GM19351 (cell line): Measurements from ENCODE around the gene PSMC3.

ENCODE experiments used
- ATAC-seq: cut with Tn5 transposase; IDR thresholded peaks from one replicate; pipeline ENCODE4 v1.9.1; 2021; ENCODE audit warnings: mild to moderate bottlenecking, moderate library complexity; ENCODE audit not compliant: unreplicated experiment

Gene PSMC3

GRCh38 chr11:47443028-47443700 is 16.9 kb upstream of the PSMC3 start:
- ATAC-seq = no peak

DNA sequence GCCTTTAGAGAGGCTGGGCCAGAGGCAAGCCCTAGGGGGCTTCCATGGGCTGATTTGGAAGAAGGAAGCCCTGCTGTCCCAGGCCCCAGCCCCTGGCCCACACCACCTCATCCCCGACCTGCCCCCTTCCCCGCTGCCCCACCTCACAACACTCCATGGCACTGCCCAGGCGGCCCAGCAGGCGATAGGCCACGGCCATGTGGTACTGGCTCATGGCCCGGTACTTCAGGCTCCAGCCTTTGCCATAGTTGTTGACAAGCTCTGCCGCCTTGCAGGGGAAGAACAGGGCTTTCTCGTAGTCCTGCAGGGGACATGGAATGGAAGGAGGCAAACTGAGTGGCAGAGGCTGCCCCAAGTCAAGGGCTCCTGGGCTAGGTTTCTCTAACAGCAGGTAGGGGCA is 16.3 kb upstream of the PSMC3 start:
- no peak for ATAC-seq

GRCh38 chr11:47441421-47441820 is 15.2 kb upstream of the PSMC3 start:
- ATAC-seq = no peak

GRCh38 chr11:47440054-47440476 is 13.8 kb upstream of the PSMC3 start:
- no peak for ATAC-seq

- ATAC-seq = no peak
Observed at GRCh38 chr11:47438721-47439120, 12.5 kb upstream of the PSMC3 start.

- ATAC-seq = no peak
Observed at GRCh38 chr11:47437746-47438418, 11.6 kb upstream of the PSMC3 start.

GRCh38 chr11:47437218-47437745 is 11.0 kb upstream of the PSMC3 start:
- ATAC-seq = no peak

DNA sequence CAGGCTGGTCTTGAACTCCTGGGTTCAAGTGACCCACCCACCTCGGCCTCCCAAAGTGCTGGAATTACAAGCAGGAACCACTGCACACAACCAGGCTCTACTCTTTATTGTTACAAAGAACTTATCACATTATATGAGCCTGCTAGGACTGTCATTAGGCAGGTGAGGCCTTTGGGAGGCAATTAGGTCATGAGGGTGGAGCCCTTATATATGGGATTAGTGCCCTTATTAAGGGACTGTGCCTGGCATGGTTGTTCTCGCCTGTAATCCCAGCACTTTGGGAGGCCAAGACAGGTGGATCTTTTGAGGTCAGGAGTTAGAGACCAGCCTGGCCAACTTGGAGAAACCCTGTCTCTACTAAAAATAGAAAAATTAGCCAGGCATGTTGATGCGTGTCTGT is 10.5 kb upstream of the PSMC3 start:
- ATAC-seq = no peak

- ATAC-seq = no peak
Observed at GRCh38 chr11:47435687-47436086, 9.4 kb upstream of the PSMC3 start.

GRCh38 chr11:47434011-47434786 is 8.0 kb upstream of the PSMC3 start:
- no peak for ATAC-seq

- ATAC-seq = no peak
Observed at GRCh38 chr11:47433157-47433556, 6.9 kb upstream of the PSMC3 start.

- ATAC-seq = no peak
Observed at GRCh38 chr11:47431356-47432083, 5.3 kb upstream of the PSMC3 start.

- no peak for ATAC-seq
Observed at GRCh38 chr11:47430524-47430923, 4.3 kb upstream of the PSMC3 start.

DNA sequence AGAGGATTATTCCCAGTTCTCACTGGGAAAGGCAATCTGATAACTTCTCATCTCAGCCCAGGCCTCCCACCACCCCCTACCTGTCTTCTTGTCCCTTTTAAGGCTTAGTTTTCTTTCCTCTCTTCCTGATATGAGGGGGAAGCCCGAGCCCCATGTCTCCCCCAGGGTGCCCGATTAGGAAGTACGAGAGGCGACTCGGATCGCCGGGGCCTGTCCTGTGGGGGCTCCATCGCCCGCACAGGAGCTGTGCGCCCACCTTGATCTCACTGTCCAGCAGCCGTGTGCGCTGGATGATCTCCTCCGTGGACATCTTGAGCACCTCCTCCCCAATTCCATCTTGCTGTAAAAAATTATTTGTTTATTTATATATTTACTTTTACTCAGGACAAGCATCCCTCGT is 628 bp downstream of the PSMC3 start:
- no peak for ATAC-seq

- no peak for ATAC-seq
Observed at GRCh38 chr11:47418454-47419259, 7.6 kb downstream of the PSMC3 start.

DNA sequence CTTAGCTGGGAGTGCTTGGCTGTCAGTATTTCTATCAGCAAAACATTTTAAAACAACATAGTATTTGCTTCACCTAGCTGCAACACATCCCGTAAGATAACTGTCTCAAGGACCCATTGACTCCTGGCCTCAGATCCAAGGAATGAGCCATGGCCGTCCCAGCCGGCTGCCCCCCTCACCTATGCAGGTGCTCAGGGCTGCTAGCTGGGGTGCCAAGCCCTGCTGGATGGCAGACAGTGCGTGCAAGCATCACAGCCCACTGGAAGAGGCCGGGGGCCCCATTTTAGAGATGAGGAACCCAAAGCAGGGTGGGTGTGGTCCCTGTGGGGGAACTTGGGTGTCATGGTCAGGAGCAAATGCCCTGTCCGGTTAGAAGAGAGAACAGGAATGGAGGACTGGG is 8.5 kb downstream of the PSMC3 start:
- ATAC-seq = no peak

DNA sequence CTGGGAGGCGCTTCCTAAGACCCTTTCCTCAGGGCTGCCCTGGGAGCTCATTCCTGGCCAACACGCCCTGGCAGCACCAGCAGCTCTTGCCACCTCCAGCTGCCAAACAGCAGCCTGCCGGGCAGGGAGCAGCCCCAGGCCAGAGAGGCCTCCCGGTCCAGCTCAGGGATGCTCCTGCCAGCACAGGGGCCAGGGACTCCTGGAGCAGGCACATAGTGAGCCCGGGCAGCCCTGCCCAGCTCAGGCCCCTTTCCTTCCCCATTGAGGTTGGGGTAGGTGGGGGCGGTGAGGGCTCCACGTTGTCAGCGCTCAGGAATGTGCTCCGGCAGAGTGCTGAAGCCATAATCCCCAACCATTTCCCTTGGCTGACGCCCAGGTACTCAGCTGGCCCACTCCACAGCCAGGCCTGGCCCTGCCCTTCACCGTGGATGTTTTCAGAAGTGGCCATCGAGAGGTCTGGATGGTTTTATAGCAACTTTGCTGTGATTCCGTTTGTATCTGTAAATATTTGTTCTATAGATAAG is 10.2 kb downstream of the PSMC3 start:
- no peak for ATAC-seq

- ATAC-seq = no peak
Observed at GRCh38 chr11:47415091-47415854, 11.0 kb downstream of the PSMC3 start.

DNA sequence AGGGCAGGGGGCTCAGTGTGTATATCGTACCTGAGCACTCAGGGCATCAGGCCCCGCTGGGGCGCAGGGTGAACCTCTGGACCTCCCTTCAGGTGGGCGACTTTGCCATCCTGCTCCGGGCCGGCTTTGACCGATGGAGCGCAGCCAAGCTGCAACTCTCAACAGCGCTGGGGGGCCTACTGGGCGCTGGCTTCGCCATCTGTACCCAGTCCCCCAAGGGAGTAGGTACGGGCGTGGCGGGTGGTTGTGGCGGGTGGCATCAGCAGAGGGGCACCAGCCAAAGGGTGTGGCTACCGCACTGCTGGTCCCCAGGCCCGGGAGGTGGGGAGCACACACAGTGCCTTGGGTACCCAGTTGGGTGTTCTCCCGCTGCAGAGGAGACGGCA is 11.6 kb downstream of the PSMC3 start:
- no peak for ATAC-seq
